Epithelial cell of prostate (primary cell): ENCODE results near the gene SAMD7.
A peak's percentile ranks its signal among the peaks of the same experiment; 100 is the strongest.

Experiments
- DNase-seq: peaks from one replicate; pipeline ENCODE4 v3.0.0-alpha.2; 2011; ENCODE audit warnings: low read depth, low spot score
- H3K27ac ChIP-seq: fragments of 450-650 bp; 2 replicates; pipeline ENCODE4 v1.5.1; 2017; ENCODE audit warnings: mild to moderate bottlenecking

SAMD7 gene, protein sequence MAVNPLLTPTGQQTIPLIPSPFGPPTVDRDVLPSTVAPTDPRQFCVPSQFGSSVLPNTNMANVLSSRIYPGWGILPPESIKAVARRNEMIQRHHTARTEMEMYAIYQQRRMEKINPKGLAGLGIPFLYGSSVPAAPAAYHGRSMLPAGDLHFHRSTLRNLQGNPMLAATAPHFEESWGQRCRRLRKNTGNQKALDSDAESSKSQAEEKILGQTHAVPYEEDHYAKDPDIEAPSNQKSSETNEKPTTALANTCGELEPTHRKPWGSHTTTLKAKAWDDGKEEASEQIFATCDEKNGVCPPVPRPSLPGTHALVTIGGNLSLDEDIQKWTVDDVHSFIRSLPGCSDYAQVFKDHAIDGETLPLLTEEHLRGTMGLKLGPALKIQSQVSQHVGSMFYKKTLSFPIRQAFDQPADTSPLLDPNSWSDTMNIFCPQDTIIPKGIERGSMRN

DNA sequence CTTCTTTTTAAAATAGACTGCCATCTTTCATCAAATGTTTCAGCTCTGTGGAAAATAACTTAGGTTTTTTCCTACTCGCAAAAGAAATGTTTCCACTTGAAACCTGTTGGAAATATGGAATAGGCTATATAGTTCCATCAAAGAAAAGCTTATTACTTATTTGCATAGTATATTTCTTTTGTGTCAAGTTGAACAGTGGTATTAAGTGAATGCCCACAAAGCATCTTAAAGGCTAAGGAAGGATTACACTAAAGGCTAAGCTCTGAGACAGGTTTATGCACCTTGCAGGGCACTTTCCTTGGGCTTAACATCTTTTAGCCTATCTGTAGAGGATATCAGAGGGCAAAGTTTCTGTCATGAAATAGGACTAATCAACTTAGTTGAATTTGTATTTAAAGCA lies at the start of gene SAMD7:
Gene SAMD7 (plus strand): TSS at position 301 of the 400 bp plus-strand sequence. CDS start 7,927 bp downstream, outside the sequence.
- DNase-seq, result no peak
- no peak within 1 kb of the TSS for H3K27ac ChIP-seq

DNA sequence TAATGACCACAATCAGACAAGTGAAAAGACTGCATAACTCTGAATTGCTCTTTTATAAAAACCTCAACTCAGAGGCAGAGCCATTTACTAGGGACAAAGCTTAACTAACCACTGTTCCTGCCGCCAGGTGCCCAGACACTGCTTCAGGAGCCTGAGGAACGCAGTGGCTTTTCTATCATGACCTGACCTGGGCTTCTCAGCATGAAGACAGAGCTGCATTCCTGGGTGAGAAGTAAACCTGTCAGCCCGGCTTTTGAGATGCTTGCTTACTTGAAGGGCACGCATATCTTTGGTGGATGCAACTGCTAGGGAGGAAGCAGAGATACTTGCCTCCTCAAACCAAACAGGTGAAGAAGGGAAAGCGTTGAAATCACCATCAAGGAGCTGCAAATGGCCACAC lies 49.5 kb upstream of the SAMD7 start:
- H3K27ac ChIP-seq, result no peak overlapping the region
- DNase-seq, result no peak

DNA sequence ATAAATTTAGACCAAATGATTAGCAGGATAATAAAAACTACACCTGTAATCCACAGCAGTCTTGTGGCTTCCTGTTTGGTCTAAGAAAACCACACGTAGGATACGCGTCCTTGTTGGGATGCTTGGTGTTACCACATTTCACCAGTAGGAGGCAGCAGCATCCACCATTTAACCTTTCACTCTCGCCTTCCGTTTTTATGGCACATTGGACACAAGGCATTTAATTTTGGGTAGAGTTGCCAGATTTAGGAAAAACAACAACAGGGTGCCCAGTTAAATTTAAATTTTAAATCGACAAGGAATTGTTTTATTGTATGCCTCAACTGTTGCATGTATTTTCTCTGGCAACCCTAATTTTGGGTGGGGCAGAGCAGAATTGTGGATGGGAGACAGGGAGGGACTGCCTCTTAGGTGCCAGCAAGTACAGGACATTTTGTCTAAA lies 47.9 kb upstream of the SAMD7 start:
- peak; percentile 36 for DNase-seq
- H3K27ac ChIP-seq, result no peak overlapping the region

DNA sequence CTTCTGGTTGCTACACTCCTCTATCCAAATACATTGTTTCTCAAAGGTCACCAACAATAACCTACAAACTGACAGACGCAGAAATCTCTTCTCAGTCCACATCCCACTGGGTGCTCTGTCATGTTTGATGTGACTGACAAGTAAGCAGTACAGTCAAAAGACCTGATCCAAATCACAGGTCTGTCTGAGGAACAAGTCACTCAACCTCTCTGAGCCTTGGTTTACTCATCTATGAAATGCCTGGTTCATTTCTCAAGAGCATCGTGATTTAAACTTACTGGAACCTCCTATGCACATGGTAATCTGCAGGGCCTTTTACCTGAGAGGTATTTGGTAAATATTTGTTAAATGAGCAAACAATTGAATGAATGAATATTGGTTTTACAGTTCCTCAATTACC lies 47.1 kb upstream of the SAMD7 start:
- no peak overlapping the region for H3K27ac ChIP-seq
- DNase-seq, result no peak

DNA sequence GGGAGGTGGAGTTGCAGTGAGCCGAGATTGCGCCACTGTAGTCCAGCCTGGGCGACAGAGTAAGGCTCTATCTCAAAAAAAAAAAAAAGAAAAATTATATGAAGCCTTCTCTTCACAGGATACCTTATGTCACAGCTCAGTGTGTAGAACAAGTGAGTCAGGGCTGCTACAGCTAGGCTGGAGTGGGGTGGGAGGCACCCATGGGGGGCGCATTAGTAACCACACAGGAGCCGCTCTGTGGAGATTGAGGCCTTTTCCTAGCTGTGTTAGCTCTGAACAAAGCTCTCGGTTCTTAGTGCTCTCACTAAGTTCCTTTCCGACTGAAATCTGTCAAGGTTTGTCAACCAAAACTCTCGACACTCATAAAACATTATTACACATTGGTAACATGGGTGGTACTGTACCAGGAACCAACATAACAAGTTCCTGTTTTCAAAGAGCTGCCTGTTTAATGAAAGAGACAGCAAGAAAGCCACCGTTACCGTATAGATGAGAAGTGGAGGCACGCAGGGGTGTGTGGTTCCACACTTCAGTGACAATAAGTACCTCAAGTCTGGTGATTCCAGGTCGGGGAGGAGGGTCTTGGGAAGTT lies 46.1 kb upstream of the SAMD7 start:
- H3K27ac ChIP-seq, result no peak overlapping the region
- no peak for DNase-seq

DNA sequence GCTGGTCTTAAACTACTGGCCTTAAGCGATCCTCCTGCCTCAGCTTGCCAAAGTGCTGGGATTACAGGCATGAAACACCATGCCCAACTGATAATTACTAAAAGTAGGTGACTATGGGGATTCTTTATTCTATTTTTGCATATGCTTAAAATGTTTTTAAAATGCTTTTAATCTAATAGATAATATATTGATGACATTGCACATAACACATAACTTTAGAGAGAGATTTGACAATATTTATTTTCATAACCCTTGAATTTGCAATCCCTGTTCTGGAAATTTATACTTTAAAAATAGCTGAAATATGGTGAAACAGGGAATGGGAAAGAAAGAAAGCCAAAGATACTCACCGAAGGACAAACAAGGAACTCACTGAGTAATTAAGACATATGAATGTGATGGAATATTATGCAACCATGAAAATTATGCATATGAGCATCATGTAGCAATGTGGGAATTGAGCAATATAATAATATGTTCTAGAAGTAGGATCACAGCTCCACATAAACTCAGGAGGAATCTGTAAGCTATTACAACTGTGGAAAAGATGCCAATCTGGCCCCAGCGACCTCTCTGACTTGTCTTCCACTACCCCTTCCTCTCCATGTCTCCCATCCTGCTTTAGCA lies 43.7 kb upstream of the SAMD7 start:
- DNase-seq, result no peak
- no peak overlapping the region for H3K27ac ChIP-seq

DNA sequence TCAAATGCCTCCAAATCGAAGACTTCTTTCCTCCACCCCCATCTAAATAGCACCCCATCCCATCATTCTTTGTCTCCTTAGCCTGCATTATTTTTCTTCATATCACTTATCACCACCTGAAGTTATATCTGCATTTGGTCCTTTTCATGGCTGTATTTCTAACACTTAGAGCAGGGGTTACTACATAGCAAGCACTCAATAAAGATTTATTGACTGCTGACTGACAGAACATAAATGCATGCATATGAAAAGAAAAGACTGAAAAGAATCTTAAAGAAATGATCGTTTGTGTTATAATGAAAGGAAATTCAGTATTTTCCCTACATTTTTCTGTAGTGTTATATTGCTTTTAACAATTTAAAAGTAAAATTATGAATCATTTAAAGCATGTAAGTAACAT lies 43.0 kb upstream of the SAMD7 start:
- H3K27ac ChIP-seq, result no peak overlapping the region
- no peak for DNase-seq

DNA sequence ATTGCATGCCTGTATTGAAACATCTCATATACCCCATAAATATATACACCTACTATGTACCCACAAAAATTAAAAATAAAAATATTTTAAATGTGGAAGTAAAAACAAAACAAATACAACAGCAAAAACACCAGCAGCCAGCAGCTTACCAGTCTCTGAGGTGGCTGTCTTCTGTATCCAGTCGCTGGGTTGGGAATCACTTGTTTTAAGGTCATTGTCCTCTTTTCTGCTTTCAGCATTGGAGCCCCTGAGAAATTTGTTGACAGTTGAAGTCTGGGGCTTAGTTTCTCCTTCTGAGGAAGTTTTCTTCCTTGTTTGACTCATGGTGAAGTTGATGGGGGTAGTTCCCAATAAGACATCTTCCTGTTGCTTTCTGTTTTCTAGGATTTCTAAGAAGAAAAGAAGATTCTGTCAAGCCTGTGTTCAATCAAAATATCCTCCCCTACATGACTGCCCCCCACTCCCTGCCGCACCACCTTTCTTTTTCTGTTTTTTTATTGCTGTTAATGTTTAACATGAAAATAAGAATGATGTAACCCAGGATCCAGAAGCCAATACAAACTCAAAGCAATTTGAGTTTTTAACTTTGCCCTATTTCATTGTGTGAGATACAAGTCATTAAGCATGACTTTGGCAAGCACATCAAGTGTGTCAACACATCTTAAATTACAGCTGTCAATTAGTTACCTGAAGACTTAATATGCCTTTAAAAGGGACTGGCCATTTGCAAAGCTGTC lies 41.7 kb upstream of the SAMD7 start, which contains the start of gene LRRC31:
Gene LRRC31 (minus strand): TSS at position 452 of the 737 bp plus-strand sequence. CDS start 128 bp downstream, at position 324.
- no peak within 1 kb of the TSS for H3K27ac ChIP-seq
- no peak for DNase-seq

DNA sequence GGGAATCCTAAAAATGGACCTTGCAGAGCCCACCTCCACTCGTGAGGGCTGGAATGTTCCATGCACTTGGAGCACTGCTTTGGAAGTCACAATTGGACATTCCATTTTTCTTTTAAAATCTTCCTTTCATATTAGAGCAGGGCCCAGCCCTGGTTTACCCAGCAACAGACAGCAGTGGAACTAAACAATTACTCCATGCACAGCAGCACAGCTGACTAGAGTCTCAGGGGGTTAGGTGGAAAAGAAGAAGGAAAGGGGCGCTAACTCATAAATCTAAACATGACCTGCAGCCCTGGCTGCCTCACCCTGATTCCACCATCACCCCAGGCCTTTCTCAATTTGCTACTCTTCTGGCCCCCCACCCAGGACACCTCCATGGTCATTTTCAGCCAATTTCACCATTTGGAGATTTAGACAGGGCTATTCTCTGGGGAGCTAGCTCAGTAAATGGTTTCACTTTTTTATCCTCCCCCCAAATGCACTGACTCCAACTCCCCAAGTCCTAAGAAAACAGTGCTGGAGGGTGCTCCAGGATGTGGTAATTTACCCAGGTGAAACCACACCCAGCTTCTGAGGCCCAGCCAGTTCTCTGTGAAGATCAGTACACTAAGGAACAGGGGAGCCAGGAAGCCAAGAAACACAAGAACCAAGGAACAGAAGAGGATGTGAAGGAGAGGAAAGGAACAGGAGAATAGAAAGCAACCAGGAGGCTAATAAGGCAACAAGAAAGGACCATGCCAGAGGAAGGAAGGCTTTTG lies 40.1 kb upstream of the SAMD7 start:
- DNase-seq, result no peak
- H3K27ac ChIP-seq, result no peak overlapping the region

DNA sequence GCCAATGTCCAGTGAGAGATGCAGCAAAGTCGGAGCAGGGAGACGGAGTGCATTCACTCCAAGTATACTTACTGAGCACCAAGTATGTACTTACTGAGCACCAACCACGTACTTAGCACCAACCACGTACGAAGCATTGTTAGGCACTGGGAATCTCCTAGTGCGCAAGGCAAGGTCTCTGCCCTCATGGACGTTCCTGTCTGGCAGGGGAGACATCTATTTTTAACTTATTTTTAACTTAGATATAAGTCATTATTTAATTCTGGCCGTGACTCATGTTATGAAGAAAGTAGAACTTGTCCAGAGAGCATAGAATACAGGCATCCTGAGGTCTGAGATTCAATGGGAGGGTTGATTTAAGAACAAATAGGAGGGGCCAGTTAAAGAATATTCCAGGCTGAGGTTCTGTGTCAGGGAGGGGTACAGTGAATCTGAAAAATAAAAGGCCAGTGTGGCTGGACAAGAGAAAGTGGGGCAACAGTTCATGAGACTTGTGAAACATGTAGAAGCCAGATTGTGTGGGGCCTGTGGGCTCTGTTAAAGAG lies 32.3 kb upstream of the SAMD7 start:
- H3K27ac ChIP-seq, result no peak overlapping the region
- DNase-seq, result no peak

DNA sequence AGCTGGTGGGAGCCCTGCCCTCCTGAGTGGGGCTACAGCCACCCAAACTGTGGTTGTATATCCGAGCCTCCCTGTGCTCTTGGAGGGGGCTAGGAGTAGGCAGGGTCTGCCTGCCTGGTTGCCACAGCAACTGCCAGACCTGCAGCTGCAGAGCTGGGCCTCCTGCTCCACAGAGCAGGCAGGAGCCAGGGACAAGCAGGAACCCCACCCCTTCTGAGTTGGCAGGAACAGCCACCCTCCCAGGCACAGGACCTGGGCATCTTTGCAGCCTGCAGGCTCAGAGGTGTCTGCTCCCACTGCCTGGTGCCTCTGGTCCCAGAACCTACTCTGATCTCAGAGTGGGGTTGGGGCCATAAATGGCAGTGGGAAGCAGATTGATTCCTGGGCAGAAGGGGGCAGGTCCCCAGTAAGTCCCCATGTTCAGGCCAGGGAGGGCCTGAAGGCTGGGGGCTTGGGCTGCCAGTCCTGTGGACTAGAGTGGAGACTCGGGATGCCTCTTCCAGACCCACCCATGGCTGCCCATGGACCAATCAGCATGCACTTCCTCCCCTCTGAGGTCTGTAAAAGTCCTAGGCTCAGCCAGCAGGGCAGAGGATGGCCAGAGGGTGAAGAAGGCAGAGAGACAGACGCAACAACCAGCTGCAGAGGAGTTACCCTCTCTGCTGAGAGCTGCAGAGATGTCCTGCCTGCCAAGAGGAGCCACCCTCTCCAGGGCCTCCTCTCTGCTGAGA lies 31.4 kb upstream of the SAMD7 start:
- DNase-seq, result no peak
- H3K27ac ChIP-seq, result no peak overlapping the region

DNA sequence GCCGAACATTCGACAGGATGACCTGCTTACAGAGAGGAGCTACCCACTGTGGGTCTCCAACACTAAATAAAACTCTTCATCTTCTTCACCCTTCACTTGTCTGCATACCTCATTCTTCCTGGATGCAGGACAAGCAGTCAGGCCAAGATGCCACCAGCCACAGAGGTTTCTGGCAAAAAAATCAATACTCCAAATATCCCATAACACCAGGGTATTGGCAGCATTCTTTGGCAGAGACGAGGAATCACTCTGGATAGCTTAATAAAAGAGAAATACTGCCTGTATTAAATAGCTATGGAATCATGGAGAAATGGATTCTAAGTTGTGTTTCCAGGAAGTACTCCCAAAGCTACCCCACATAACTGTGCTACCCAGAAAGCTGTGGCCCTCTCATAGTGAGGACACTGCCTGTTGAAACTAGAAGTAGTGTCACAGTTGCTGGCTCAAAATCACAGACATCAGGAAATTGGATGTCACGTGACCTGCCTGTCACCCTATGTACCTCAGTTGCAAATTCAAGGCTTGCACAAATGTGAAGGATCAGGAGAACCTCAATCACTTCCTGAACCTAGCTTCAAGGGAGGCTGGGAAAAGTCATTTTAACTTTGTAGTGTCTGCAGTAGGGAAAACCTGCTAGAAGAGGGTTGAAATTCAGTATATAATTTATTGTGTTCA lies 30.7 kb upstream of the SAMD7 start:
- DNase-seq, result no peak
- no peak overlapping the region for H3K27ac ChIP-seq

DNA sequence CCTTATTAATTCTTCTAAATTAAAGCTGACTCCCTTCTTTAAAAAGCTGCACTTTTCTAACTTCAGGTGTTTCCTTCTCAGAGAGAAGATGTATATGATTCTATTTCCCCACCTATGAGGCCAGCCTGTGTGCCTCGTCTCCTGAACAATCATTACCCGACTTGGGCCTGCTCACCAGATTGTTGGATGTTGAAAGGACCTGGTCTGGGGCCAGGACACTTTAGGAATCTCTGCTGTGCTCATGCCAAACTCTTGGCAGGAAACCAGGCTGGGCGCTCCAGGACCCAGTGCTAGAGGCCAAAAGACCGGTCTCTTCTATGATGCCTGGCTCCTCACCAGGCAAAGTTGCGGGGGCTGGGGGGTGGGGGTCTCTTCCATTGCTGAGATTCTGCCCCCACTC lies 24.7 kb upstream of the SAMD7 start:
- no peak for DNase-seq
- H3K27ac ChIP-seq, result no peak overlapping the region

DNA sequence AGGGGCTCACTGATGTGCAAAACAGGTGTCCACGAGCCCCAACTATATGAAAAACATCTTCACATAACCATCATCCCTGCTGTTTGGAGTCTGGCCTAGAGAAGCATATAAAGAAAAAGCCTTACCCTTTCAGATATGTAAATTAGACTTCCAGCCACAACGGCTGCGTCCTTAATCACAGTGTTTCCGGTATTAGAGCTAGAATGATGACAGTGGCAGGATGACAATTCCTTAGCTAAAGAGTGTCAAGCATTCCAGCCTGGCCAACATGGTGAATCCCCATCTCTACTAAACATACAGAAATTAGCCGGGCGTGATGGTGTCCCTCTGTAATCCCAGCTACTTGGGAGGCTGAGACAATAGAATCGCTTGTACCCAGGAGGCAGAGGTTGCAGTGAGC lies 19.5 kb upstream of the SAMD7 start:
- no peak for DNase-seq
- no peak overlapping the region for H3K27ac ChIP-seq

DNA sequence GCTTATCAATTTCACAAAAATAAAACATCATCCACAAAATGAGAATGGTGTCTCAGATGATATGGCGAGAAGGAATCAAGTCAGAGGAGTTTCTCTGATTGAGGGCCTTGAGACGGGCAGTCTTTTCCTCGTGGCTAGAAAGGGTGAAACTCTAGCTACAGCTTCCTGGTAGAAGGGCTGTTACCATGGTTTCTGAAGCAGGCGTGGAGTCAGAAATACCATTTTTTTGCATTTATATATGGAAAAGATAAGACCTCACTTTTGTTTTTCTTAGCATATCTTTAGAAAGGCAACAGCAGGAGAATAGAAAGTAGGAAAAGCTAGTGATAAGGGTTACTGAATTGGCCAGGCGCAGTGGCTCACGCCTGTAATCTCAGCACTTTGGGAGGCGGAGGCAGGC lies 17.3 kb upstream of the SAMD7 start:
- DNase-seq, result no peak
- no peak overlapping the region for H3K27ac ChIP-seq

DNA sequence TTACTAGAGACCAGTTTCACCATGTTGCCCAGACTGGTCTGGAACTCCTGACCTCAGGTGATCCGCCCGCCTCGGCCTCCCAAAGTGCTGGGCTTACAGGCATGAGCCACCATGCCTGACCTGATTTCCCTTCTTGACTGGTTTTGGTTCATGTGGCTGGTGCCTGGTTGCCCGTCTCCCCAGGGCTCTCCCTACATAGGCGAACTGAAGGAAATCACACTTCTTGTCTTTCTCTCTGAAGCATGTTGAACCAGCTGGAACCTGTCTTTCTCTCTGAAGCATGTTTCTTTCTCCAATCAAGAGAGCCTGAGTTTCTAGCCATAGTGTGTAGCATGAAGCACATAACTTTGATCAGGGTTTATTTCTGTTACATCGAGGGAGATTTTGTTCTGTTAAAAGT lies 16.3 kb upstream of the SAMD7 start:
- H3K27ac ChIP-seq, result no peak overlapping the region
- DNase-seq, result no peak

DNA sequence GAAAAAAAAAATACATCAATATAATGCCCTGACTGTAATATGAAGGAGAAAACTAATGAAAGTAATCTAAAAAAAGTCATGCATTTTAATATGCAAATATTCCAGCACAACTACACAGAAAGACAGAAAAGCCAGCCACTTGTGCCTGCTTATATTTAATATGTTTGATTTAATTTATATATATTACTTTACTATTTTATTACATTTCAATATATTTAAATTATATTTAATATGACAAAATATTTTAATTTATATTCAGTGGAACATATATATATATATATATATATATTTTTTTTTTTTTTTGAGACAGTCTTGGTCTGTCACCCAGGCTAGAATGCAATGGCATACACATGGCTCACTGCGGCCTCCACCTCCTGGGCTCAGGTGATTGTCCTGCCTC lies 14.1 kb upstream of the SAMD7 start:
- DNase-seq, result no peak
- no peak overlapping the region for H3K27ac ChIP-seq

DNA sequence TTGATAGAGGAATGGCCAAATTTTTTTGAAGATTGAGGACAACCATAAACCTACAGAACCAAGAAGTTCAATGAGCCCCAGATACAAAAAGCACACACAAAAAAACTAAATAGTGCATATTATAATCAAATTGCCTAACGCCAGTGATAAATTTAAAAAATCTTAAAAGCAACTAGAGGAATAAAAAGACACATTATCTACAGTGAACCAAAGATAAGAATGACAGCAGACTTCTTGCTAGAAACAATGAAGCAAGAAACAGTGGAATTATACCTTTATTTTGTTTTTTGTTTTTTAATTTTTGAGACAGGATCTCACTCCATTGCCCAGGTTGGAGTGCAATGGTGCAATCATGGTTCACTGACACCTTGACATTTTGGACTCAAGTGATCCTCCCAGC lies 9.9 kb upstream of the SAMD7 start:
- DNase-seq, result no peak

More for the DNA sequence above, 9.9 kb upstream of the SAMD7 start:
- H3K27ac ChIP-seq, result no peak overlapping the region
